Neuronal stem cell (in vitro differentiated cells): ENCODE data around the gene DRD2. TPM values are rescaled to one million over a fixed set of nuclear protein-coding genes. Genes with fewer than 3 reads are reported as not detected.

ENCODE experiments used
- DNase-seq: peaks from one replicate; pipeline ENCODE4 v3.0.0-alpha.2; 2013; ENCODE audit warnings: low spot score
- H2AFZ ChIP-seq: one replicate; pipeline ENCODE4 v1.6.1; 2013; ENCODE audit warnings: mild to moderate bottlenecking, low read length, inconsistent platforms
- H2AK5ac ChIP-seq: 2 replicates; pipeline ENCODE4 v1.6.1; 2013; ENCODE audit warnings: low read depth, mild to moderate bottlenecking, inconsistent platforms, low read length, moderate library complexity, mixed read lengths
- H2BK120ac ChIP-seq: 2 replicates; pipeline ENCODE4 v1.6.1; 2013; ENCODE audit warnings: low read depth, mild to moderate bottlenecking, inconsistent platforms, low read length, moderate library complexity, mixed read lengths
- H2BK12ac ChIP-seq: one replicate; pipeline ENCODE4 v1.6.1; 2013; ENCODE audit warnings: low read length, inconsistent platforms
- H2BK15ac ChIP-seq: 2 replicates; pipeline ENCODE4 v1.6.1; 2013; ENCODE audit warnings: mild to moderate bottlenecking, low read length, inconsistent platforms, mixed read lengths
- H2BK5ac ChIP-seq: one replicate; pipeline ENCODE4 v1.6.1; 2013; ENCODE audit warnings: inconsistent platforms, mild to moderate bottlenecking, low read length, moderate library complexity
- H3K14ac ChIP-seq: one replicate; pipeline ENCODE4 v1.6.1; 2013; ENCODE audit warnings: low read length, inconsistent platforms
- H3K18ac ChIP-seq: 2 replicates; pipeline ENCODE4 v1.6.1; 2013; ENCODE audit warnings: low read length, inconsistent platforms
- H3K23ac ChIP-seq: 2 replicates; pipeline ENCODE4 v1.6.1; 2013; ENCODE audit warnings: low read depth, mild to moderate bottlenecking, mixed read lengths, low read length, inconsistent platforms; ENCODE audit not compliant: poor library complexity
- H3K27ac ChIP-seq: replicated peaks from 3 replicates; pipeline ENCODE4 v1.5.1; 2013; ENCODE audit warnings: low read length, inconsistent platforms
- H3K27me3 ChIP-seq, 3 experiments: 2 replicates each; pipeline ENCODE4 v1.6.1; 2013; ENCODE audit warnings: low read length in 3 of 3, mild to moderate bottlenecking in 2 of 3, inconsistent platforms in 1 of 3, low read depth in 1 of 3, mixed read lengths in 1 of 3, moderate library complexity in 1 of 3; ENCODE audit not compliant: control insufficient read depth in 3 of 3, insufficient read depth in 3 of 3
- H3K36me3 ChIP-seq, 2 donors: replicated peaks in 1 of 2; 2 replicates each; pipeline ENCODE4 v1.6.1; 2013; ENCODE audit warnings: low read length in 2 of 2; ENCODE audit not compliant: control insufficient read depth in 2 of 2, insufficient read depth in 2 of 2
- H3K4ac ChIP-seq: 2 replicates; pipeline ENCODE4 v1.6.1; 2013; ENCODE audit warnings: inconsistent platforms, mild to moderate bottlenecking, low read length, moderate library complexity
- H3K4me1 ChIP-seq, 2 donors: 1 replicate in 1 of 2; 2 replicates in 1 of 2; pipeline ENCODE4 v1.6.1; 2013; ENCODE audit warnings: low read length in 2 of 2, low read depth in 1 of 2; ENCODE audit not compliant: control insufficient read depth in 2 of 2, insufficient read depth in 1 of 2
- H3K4me2 ChIP-seq: one replicate; pipeline ENCODE4 v1.6.1; 2013; ENCODE audit warnings: mild to moderate bottlenecking, low read length, inconsistent platforms; ENCODE audit not compliant: insufficient read depth, poor library complexity, severe bottlenecking
- H3K4me3 ChIP-seq, 2 donors: 2 replicates each; pipeline ENCODE4 v1.5.1; 2013; ENCODE audit warnings: low read length in 2 of 2, mild to moderate bottlenecking in 2 of 2, inconsistent platforms in 1 of 2, moderate library complexity in 1 of 2
- H3K79me1 ChIP-seq: one replicate; pipeline ENCODE4 v1.6.1; 2013; ENCODE audit warnings: low read depth, mild to moderate bottlenecking, inconsistent platforms, low read length, moderate library complexity
- H3K9ac ChIP-seq: one replicate; pipeline ENCODE4 v1.6.1; 2013; ENCODE audit warnings: mild to moderate bottlenecking, low read depth, low read length, inconsistent platforms; ENCODE audit not compliant: poor library complexity
- H3K9me3 ChIP-seq, 2 donors: replicated peaks in 1 of 2; 2 replicates each; pipeline versions ENCODE3 to v1.6.1; 2013; ENCODE audit warnings: low read length in 2 of 2, mild to moderate bottlenecking in 2 of 2, inconsistent platforms in 1 of 2, low read depth in 1 of 2, mixed read lengths in 1 of 2, moderate library complexity in 1 of 2; ENCODE audit not compliant: control insufficient read depth in 2 of 2, insufficient read depth in 1 of 2
- H4K8ac ChIP-seq: one replicate; pipeline ENCODE4 v1.6.1; 2013; ENCODE audit warnings: low read depth, mild to moderate bottlenecking, inconsistent platforms, low read length, moderate library complexity
- H4K91ac ChIP-seq: one replicate; pipeline ENCODE4 v1.6.1; 2013; ENCODE audit warnings: low read length, low read depth, mild to moderate bottlenecking, inconsistent platforms; ENCODE audit not compliant: poor library complexity
- WGBS, 2 donors: extraction: QIAGEN DNeasy Blood & Tissue Kit; methylation state at CpG; one replicate each; pipeline ENCODE4 v1.1.7; 2013; ENCODE audit warnings: missing lambda C conversion rate in 2 of 2, mixed read lengths in 1 of 2; ENCODE audit not compliant: insufficient read length in 2 of 2, insufficient replicate concordance in 1 of 2; ENCODE audit errors: extremely low coverage in 2 of 2; 5-methylcytosine and 5-hydroxymethylcytosine counted together
- small RNA-seq: library from polyadenylated mRNA; stranded (forward); fragments of <200 nt; extraction: miRNeasy Mini kit (QIAGEN cat#:217004); gene quantifications from one replicate; pipeline ENCODE3, GENCODE V24; 2013; ENCODE audit not compliant: insufficient read depth

Gene DRD2

DNA sequence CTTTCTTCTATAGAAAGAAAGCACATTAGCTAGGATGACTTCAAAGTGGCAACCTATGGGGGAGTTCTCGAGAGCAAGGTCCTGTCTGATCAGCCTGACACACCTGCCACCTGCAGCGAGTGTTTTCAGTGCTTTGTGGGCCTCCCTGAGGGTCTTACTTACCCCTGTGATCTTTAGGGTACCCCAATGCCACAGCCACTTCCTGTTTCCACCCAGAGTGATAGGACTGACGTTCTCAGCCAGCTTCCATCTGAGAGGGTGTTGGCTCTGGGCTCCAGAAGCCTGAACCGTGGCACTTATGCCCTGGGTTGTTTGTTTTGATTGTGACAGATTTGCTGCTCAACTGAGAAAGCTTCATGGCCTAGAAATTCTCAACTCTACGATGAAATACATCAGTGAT is 109.3 kb downstream of the DRD2 start:
- Histone ChIP-seq H2BK15ac (no peak overlapping the region), H2BK12ac (no peak overlapping the region), H3K9ac (no peak overlapping the region), H3K9me3 (no peaks in the 10 kb centered on the region), H3K79me1 (no peaks in the 10 kb centered on the region), H3K27ac (no peak overlapping the region), H3K4ac (no peak overlapping the region), H3K27me3 (no peaks in the 10 kb centered on the region), H3K18ac (no peak overlapping the region), H3K4me2 (no peak overlapping the region), H3K4me3 (peak overlapping the region in 1 of 2 donors; percentile 47), H2BK5ac (no peak overlapping the region), H3K4me1 (no peaks in the 10 kb centered on the region), H2BK120ac (no peak overlapping the region), H2AK5ac (no peak overlapping the region), H4K8ac (no peak overlapping the region), H3K23ac (no peak overlapping the region), H2AFZ (no peak overlapping the region), H3K36me3 (peaks cover 2 to 21% of the 10 kb centered on the region in 2 donors), H3K14ac (no peak overlapping the region), H4K91ac (no peak overlapping the region)
- WGBS, 2 donors = no CpG with 5 or more reads among the region's 5 CpGs
- DNase-seq = no peak

GRCh38 chr11:113363996-113364641 is 111.1 kb downstream of the DRD2 start:
- Histone ChIP-seq H3K79me1 (no peaks in the 10 kb centered on the region), H4K8ac (no peak overlapping the region), H3K27me3 (no peaks in the 10 kb centered on the region), H3K4me3 (no peak overlapping the region), H3K4ac (no peak overlapping the region), H3K9ac (no peak overlapping the region), H2BK5ac (no peak overlapping the region), H2BK120ac (no peak overlapping the region), H2BK15ac (no peak overlapping the region), H2AFZ (no peak overlapping the region), H3K18ac (no peak overlapping the region), H3K27ac (no peak overlapping the region), H3K14ac (no peak overlapping the region), H4K91ac (no peak overlapping the region), H3K9me3 (no peaks in the 10 kb centered on the region), H2AK5ac (no peak overlapping the region), H3K23ac (no peak overlapping the region), H3K4me2 (no peak overlapping the region), H3K4me1 (no peaks in the 10 kb centered on the region), H3K36me3 (peaks cover 4 to 28% of the 10 kb centered on the region in 2 donors), H2BK12ac (no peak overlapping the region)
- no CpG with 5 or more reads among the region's 7 CpGs for WGBS, 2 donors
- no peak for DNase-seq

- no peak overlapping the region for H2BK5ac ChIP-seq
- H3K4ac ChIP-seq = no peak overlapping the region
- H2BK120ac ChIP-seq = no peak overlapping the region
- H3K4me3 ChIP-seq = no peak overlapping the region
- no peaks in the 10 kb centered on the region for H3K4me1 ChIP-seq
- no peak overlapping the region for H3K14ac ChIP-seq
- no peak overlapping the region for H3K4me2 ChIP-seq
- no CpG with 5 or more reads among the region's 5 CpGs for WGBS, 2 donors
- no peak overlapping the region for H2BK15ac ChIP-seq
- no peak for DNase-seq
- H2AFZ ChIP-seq = no peak overlapping the region
- H4K8ac ChIP-seq = no peak overlapping the region
- no peak overlapping the region for H2BK12ac ChIP-seq
- peaks cover 4 to 28% of the 10 kb centered on the region in 2 donors for H3K36me3 ChIP-seq
- H3K9me3 ChIP-seq = no peaks in the 10 kb centered on the region
- no peak overlapping the region for H3K27ac ChIP-seq
- no peak overlapping the region for H3K18ac ChIP-seq
- H2AK5ac ChIP-seq = no peak overlapping the region
- no peak overlapping the region for H3K23ac ChIP-seq
- no peaks in the 10 kb centered on the region for H3K27me3 ChIP-seq
- no peaks in the 10 kb centered on the region for H3K79me1 ChIP-seq
- H3K9ac ChIP-seq = no peak overlapping the region
- H4K91ac ChIP-seq = no peak overlapping the region
These were observed 111.8 kb downstream of the DRD2 start for GRCh38 chr11:113363406-113363805.

Small RNA genes lying within 50 kb of the gene (small RNA-seq; reads per million reads assigned to genes)
- not detected for gene MIR4301
